ENCODE data around the gene PTPRJ. TPM values are rescaled to one million over a fixed set of nuclear protein-coding genes. Genes with fewer than 3 reads are reported as not detected.

The PTPRJ gene
- total and polyA plus RNA-seq, 5 donors from 2014 or later: 13.8 to 81.8 (median 19.0) TPM

DNA sequence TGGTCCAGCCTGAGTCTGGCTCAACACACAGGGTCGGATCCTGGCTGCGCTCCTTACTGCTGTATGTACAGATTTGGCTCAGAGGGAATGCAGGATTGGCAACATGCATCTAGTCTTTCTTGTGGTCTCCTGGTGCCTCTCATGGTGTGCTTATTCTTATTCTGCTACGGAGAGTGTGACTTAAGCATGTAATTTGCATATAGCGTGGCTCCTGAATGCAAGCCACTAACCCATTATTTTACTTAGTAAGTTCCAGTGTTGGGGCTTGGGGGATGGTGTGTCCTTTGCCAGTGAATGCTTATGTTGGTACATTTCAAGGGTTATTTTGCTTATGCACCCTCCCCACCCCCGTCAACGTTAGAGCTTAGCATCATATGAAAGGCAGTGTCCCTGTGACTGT, 51.2 kb downstream of the PTPRJ start:
- no peak overlapping the region for H3K4me3 ChIP-seq (ENCODE audit: low read depth, low read length)
- peak overlapping the region; percentile 84 to 93 (median 88) for H3K27ac Mint-ChIP-seq

DNA sequence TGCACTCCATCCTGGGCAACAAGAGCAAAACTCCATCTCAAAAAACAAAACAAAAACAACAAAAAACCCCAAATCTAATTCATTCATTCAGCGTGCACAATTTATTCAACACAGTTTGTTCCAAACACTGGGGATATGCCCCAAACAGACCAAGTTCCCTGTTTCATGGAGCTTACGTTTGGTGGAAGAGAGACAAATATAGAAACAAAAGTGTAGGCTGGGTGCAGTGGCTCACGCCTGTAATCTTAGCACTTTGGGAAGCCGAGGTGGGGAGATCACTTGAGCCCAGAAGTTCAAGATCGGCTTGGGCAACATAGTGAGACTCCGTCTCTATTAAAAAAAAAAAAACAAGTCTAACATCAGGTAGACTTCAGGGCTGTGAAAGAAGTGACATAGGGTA, 52.4 kb downstream of the PTPRJ start:
- Mint-ChIP-seq H3K27ac (peak overlapping the region; percentile 84 to 95 (median 93)), H3K4me3 (peak overlapping the region in 3 of 4 donors; percentile 23 to 73 (median 49)), H3K9me3 (no peaks in the 10 kb centered on the region), H3K36me3 (peaks cover 18% of the 10 kb centered on the region), H3K27me3 (no peaks in the 10 kb centered on the region), H3K4me1 (peaks cover 46 to 91% (median 78%) of the 10 kb centered on the region in 4 donors)
- ATAC-seq (ENCODE audit: low read depth in 2 of 2): no peak
- H3K4me3 ChIP-seq (ENCODE audit: low read depth, low read length): no peak overlapping the region
- no peak for DNase-seq
- peaks cover 14% of the 10 kb centered on the region for H3K36me3 ChIP-seq (ENCODE audit: control insufficient read depth, insufficient read depth, low read length)
- peaks cover 68% of the 10 kb centered on the region for H3K4me1 ChIP-seq (ENCODE audit: control insufficient read depth, insufficient read depth, low read length, poor library complexity, severe bottlenecking)
- H3K27me3 ChIP-seq (ENCODE audit: control insufficient read depth, insufficient read depth, low read length): no peaks in the 10 kb centered on the region
- no peaks in the 10 kb centered on the region for H3K9me3 ChIP-seq (ENCODE audit: control insufficient read depth in 2 of 2, low read length in 2 of 2)
- no peak overlapping the region for H3K27ac ChIP-seq (ENCODE audit: insufficient read depth, low read length, poor library complexity, severe bottlenecking)

More for the DNA sequence above, 51.2 kb downstream of the PTPRJ start:
- no peaks in the 10 kb centered on the region for H3K9me3 ChIP-seq (ENCODE audit: control insufficient read depth in 2 of 2, low read length in 2 of 2)
- Mint-ChIP-seq H3K9me3 (no peaks in the 10 kb centered on the region), H3K4me3 (peak overlapping the region in 1 of 4 donors; percentile 49), H3K27me3 (no peaks in the 10 kb centered on the region), H3K36me3 (peaks cover 15% of the 10 kb centered on the region), H3K4me1 (peaks cover 42 to 84% (median 73%) of the 10 kb centered on the region in 4 donors)
- peaks cover 9% of the 10 kb centered on the region for H3K36me3 ChIP-seq (ENCODE audit: control insufficient read depth, insufficient read depth, low read length)
- no peak overlapping the region for H3K27ac ChIP-seq (ENCODE audit: insufficient read depth, low read length, poor library complexity, severe bottlenecking)
- no peaks in the 10 kb centered on the region for H3K27me3 ChIP-seq (ENCODE audit: control insufficient read depth, insufficient read depth, low read length)
- ATAC-seq (ENCODE audit: low read depth in 2 of 2) (no peak), DNase-seq (no peak)
- H3K4me1 ChIP-seq (ENCODE audit: control insufficient read depth, insufficient read depth, low read length, poor library complexity, severe bottlenecking): peaks cover 69% of the 10 kb centered on the region

DNA sequence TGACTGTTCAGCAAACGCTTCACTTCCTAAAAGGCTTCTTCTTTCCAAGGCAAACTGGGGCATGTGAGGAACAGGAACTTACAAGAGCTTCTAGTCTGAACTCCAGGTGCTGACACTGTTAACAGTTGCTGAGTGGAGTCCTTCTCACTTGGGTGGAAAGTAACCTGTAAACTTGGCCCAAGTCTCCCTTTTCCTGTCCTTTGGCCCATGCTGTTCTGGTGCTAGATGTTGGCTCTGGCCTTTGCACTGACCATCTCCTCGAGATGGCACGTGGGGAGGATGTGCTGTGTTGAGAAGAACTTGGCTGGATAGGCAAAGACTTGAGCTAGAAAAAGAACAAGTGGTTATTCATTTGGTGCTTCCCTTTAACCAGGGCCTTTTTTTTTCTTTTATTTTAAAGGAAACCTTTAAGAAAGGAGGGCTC, 53.6 kb downstream of the PTPRJ start:
- Mint-ChIP-seq H3K4me1 (peaks cover 48 to 86% (median 72%) of the 10 kb centered on the region in 4 donors), H3K27ac (peak overlapping the region; percentile 1 to 93 (median 84)), H3K9me3 (no peaks in the 10 kb centered on the region), H3K4me3 (peak overlapping the region in 1 of 4 donors; percentile 51), H3K27me3 (no peaks in the 10 kb centered on the region), H3K36me3 (peaks cover 18% of the 10 kb centered on the region)
- Histone ChIP-seq H3K27me3 (ENCODE audit: control insufficient read depth, insufficient read depth, low read length) (no peaks in the 10 kb centered on the region), H3K27ac (ENCODE audit: insufficient read depth, low read length, poor library complexity, severe bottlenecking) (peak overlapping the region; percentile 53), H3K4me3 (ENCODE audit: low read depth, low read length) (no peak overlapping the region), H3K4me1 (ENCODE audit: control insufficient read depth, insufficient read depth, low read length, poor library complexity, severe bottlenecking) (peaks cover 56% of the 10 kb centered on the region), H3K9me3 (ENCODE audit: control insufficient read depth in 2 of 2, low read length in 2 of 2) (no peaks in the 10 kb centered on the region), H3K36me3 (ENCODE audit: control insufficient read depth, insufficient read depth, low read length) (peaks cover 18% of the 10 kb centered on the region)
- DNase-seq (peak in 1 of 3 donors; percentile 37), ATAC-seq (ENCODE audit: low read depth in 2 of 2) (no peak)

DNA sequence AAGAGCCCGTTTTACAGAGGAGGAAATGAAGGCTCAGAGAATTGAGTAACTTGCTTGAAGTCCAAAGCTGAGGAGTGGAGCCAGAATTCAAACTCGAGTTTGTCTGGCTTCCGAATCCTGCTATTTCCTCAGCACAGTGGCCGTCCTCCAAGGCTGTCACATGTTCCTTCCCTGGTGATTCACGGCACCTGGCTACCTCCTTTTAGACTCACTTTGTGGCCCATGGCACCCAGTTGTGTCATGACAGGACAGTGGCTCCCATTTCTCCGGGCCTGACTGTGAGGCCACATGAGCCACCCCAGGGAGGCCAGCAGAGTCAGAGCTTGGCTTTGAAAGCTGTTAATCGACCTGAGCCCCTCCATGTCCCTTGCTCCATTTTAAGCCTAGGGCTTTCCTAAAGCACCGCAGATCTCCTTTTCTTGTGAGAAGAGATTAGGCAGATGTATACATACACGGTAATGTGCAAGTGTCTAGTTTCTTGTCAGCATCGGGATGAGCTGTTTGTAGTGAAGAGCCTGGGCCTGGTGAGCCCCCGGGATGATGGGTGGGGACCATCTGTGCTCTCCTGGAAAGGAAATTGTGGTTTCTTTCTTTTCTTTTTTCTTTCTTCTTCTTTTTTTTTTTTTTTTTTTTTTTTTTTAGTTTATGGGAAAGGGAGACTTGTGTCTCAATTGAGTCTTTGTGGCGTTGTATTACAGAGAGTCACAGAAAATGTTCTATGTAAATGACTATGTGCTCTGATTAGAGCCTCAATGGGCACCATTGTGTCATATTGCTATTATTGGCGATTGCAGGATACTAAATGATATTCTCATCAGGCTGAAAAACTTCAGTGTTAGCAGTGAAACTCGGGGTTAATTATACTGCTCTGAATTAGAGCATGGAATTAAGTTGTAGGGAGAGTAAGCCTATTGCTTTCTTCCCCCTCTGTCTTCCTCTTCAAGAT, 54.8 kb downstream of the PTPRJ start:
- Mint-ChIP-seq H3K27me3 (no peaks in the 10 kb centered on the region), H3K27ac (peak overlapping the region; percentile 78 to 94 (median 84)), H3K4me1 (peaks cover 39 to 85% (median 66%) of the 10 kb centered on the region in 4 donors), H3K9me3 (no peaks in the 10 kb centered on the region), H3K36me3 (peaks cover 14% of the 10 kb centered on the region), H3K4me3 (peak overlapping the region; percentile 39 to 68 (median 60))
- H3K27ac ChIP-seq (ENCODE audit: insufficient read depth, low read length, poor library complexity, severe bottlenecking): peak overlapping the region; percentile 55
- H3K36me3 ChIP-seq (ENCODE audit: control insufficient read depth, insufficient read depth, low read length): peaks cover 21% of the 10 kb centered on the region
- peaks cover 48% of the 10 kb centered on the region for H3K4me1 ChIP-seq (ENCODE audit: control insufficient read depth, insufficient read depth, low read length, poor library complexity, severe bottlenecking)
- ATAC-seq (ENCODE audit: low read depth in 2 of 2) (no peak), DNase-seq (no peak)
- no peaks in the 10 kb centered on the region for H3K27me3 ChIP-seq (ENCODE audit: control insufficient read depth, insufficient read depth, low read length)
- H3K9me3 ChIP-seq (ENCODE audit: control insufficient read depth in 2 of 2, low read length in 2 of 2): no peaks in the 10 kb centered on the region
- peak overlapping the region; percentile 27 for H3K4me3 ChIP-seq (ENCODE audit: low read depth, low read length)

DNA sequence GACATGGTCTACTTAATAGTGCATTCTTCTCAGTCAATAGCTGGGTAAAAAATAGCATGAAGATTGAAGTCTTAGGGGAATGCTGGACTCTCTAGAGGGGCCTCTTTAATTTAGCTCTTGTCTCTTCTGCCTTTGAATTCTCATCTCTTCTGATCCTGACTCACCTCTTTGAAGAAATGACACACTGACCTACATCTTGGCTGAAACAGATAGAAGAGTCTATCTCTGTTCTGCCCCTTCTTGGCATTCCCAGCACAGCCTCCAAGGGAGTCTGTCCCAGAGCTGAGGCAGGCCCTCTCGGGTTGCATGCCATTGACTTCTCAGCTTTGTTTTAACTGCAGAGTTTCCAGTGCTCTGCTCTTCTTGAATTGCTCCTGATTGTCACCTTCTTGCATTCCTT, 55.7 kb downstream of the PTPRJ start:
- peaks cover 21% of the 10 kb centered on the region for H3K36me3 ChIP-seq (ENCODE audit: control insufficient read depth, insufficient read depth, low read length)
- Mint-ChIP-seq H3K36me3 (peaks cover 15% of the 10 kb centered on the region), H3K27me3 (no peaks in the 10 kb centered on the region), H3K4me3 (peak overlapping the region in 2 of 4 donors; percentile 36 to 55), H3K27ac (peak overlapping the region; percentile 75 to 94 (median 88)), H3K4me1 (peaks cover 41 to 91% (median 69%) of the 10 kb centered on the region in 4 donors), H3K9me3 (no peaks in the 10 kb centered on the region)
- no peaks in the 10 kb centered on the region for H3K9me3 ChIP-seq (ENCODE audit: control insufficient read depth in 2 of 2, low read length in 2 of 2)
- no peak overlapping the region for H3K4me3 ChIP-seq (ENCODE audit: low read depth, low read length)
- DNase-seq (no peak), ATAC-seq (ENCODE audit: low read depth in 2 of 2) (no peak)
- H3K27me3 ChIP-seq (ENCODE audit: control insufficient read depth, insufficient read depth, low read length): no peaks in the 10 kb centered on the region
- H3K27ac ChIP-seq (ENCODE audit: insufficient read depth, low read length, poor library complexity, severe bottlenecking): no peak overlapping the region
- peaks cover 45% of the 10 kb centered on the region for H3K4me1 ChIP-seq (ENCODE audit: control insufficient read depth, insufficient read depth, low read length, poor library complexity, severe bottlenecking)

DNA sequence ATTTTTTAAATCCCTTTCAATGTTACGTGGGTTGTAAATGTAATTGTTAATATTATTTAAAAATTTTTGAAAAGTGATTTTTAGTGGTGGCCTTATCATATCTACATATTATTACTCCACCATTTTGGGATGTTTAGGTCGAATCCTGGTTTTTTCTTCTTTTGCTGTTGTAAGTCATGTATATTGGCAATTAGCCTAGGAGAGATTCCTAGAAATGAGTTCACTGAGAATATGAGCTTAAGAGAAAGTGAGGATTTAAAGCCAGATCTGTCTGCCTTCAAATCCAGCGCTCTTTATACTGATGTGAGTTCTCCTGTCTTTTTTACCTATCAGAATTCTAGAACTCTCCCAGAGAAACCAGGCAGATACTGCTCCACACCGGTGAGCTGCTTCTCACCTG, 56.1 kb downstream of the PTPRJ start:
- no peaks in the 10 kb centered on the region for H3K9me3 Mint-ChIP-seq
- no peaks in the 10 kb centered on the region for H3K9me3 ChIP-seq (ENCODE audit: control insufficient read depth in 2 of 2, low read length in 2 of 2)
- no peaks in the 10 kb centered on the region for H3K27me3 Mint-ChIP-seq
- DNase-seq (no peak), ATAC-seq (ENCODE audit: low read depth in 2 of 2) (no peak)
- H3K4me1 Mint-ChIP-seq: peaks cover 41 to 90% (median 68%) of the 10 kb centered on the region in 4 donors
- peak overlapping the region in 2 of 3 donors; percentile 59 to 88 for H3K27ac Mint-ChIP-seq
- H3K27ac ChIP-seq (ENCODE audit: insufficient read depth, low read length, poor library complexity, severe bottlenecking): no peak overlapping the region
- H3K36me3 ChIP-seq (ENCODE audit: control insufficient read depth, insufficient read depth, low read length): peaks cover 18% of the 10 kb centered on the region
- no peak overlapping the region for H3K4me3 Mint-ChIP-seq
- H3K27me3 ChIP-seq (ENCODE audit: control insufficient read depth, insufficient read depth, low read length): no peaks in the 10 kb centered on the region
- no peak overlapping the region for H3K4me3 ChIP-seq (ENCODE audit: low read depth, low read length)
- peaks cover 44% of the 10 kb centered on the region for H3K4me1 ChIP-seq (ENCODE audit: control insufficient read depth, insufficient read depth, low read length, poor library complexity, severe bottlenecking)
- peaks cover 18% of the 10 kb centered on the region for H3K36me3 Mint-ChIP-seq

DNA sequence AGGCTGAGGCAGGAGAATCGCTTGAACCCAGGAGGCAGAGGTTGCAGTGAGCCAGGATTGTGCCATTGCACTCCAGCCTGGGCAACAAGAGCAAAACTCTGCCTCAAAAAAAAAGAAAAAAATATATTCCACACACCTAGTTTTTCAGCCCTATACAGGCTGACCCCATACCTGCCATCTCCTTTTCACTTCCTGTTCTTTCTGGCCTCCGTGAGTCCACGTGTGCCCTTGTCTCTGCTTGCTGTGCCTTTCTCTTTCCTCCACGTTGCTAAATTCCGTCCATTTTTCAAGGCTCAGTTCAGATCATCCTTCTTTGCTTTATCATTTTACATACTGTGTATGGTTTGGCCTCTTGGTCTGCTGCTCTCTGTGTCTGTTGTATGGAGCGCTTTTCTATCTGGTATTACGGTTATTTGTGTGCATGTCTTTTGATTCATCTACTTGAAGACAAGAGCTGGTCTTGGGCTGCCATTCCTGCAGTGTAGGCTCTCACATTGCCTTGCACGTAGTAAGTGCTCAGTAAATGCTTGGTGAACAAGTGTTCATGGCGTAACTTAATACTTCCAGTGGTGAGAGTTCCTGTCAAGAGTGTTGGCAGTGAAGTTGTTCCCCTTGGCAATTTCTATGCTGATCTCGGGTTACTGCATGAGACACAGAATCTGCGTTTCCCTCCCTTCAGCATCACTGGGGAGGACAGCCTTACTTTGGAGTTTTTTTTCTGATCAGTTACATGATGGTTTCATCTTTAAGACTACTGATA, 57.5 kb downstream of the PTPRJ start:
- DNase-seq: no peak
- Mint-ChIP-seq H3K27ac (peak overlapping the region in 1 of 3 donors; percentile 1), H3K27me3 (no peaks in the 10 kb centered on the region), H3K4me3 (peak overlapping the region in 2 of 4 donors; percentile 1 to 27), H3K36me3 (peaks cover 15% of the 10 kb centered on the region), H3K4me1 (peaks cover 41 to 86% (median 64%) of the 10 kb centered on the region in 4 donors), H3K9me3 (no peaks in the 10 kb centered on the region)
- Histone ChIP-seq H3K27me3 (ENCODE audit: control insufficient read depth, insufficient read depth, low read length) (no peaks in the 10 kb centered on the region), H3K4me3 (ENCODE audit: low read depth, low read length) (no peak overlapping the region), H3K4me1 (ENCODE audit: control insufficient read depth, insufficient read depth, low read length, poor library complexity, severe bottlenecking) (peaks cover 49% of the 10 kb centered on the region), H3K27ac (ENCODE audit: insufficient read depth, low read length, poor library complexity, severe bottlenecking) (no peak overlapping the region), H3K9me3 (ENCODE audit: control insufficient read depth in 2 of 2, low read length in 2 of 2) (no peaks in the 10 kb centered on the region), H3K36me3 (ENCODE audit: control insufficient read depth, insufficient read depth, low read length) (peaks cover 18% of the 10 kb centered on the region)
- no peak for ATAC-seq (ENCODE audit: low read depth in 2 of 2)
